HG02678 (cell line): Measurements from ENCODE around the gene DERA.
A peak's percentile ranks its signal among the peaks of the same experiment; 100 is the strongest.
"Not testable (repeated sequence)": the region's sequence is repeated elsewhere in the genome, so short reads cannot be mapped to it uniquely, and the experiment has no call there.

ENCODE experiments used
- ATAC-seq: cut with Tn5 transposase; IDR thresholded peaks from one replicate; pipeline ENCODE4 v1.9.1; 2021; ENCODE audit warnings: mild to moderate bottlenecking, moderate library complexity; ENCODE audit not compliant: unreplicated experiment

DERA gene

GRCh38 chr12:15910864-15911721 lies at the start of gene DERA:
TSS of gene DERA (plus strand) at chr12:15911332. CDS start at chr12:15911384, 52 bp downstream.
- ATAC-seq = peak; percentile 92

GRCh38 chr12:15861404-15861803 lies 49.7 kb upstream of the DERA start:
- ATAC-seq = no peak

- ATAC-seq = no peak
Measured at GRCh38 chr12:15862840-15863239, 48.3 kb upstream of the DERA start.

GRCh38 chr12:15863372-15863771 lies 47.8 kb upstream of the DERA start:
- ATAC-seq = no peak

GRCh38 chr12:15863984-15864383 lies 47.1 kb upstream of the DERA start:
- peak; percentile 84 for ATAC-seq

- ATAC-seq = no peak
Measured at GRCh38 chr12:15868186-15868585, 42.9 kb upstream of the DERA start.

GRCh38 chr12:15873556-15873955 lies 37.6 kb upstream of the DERA start:
- no peak for ATAC-seq

GRCh38 chr12:15874556-15875145 lies 36.5 kb upstream of the DERA start:
- not testable (repeated sequence) for ATAC-seq

- no peak for ATAC-seq
Measured at GRCh38 chr12:15875863-15876262, 35.3 kb upstream of the DERA start.

- ATAC-seq = no peak
Measured at GRCh38 chr12:15879413-15879812, 31.7 kb upstream of the DERA start.

- no peak for ATAC-seq
Measured at GRCh38 chr12:15880721-15881120, 30.4 kb upstream of the DERA start.

GRCh38 chr12:15882118-15882971 lies 28.8 kb upstream of the DERA start, which contains the start of gene STRAP:
TSS of gene STRAP (plus strand) at chr12:15882387. CDS start at chr12:15882708, 321 bp downstream.
- ATAC-seq = peak; percentile 95

- no peak for ATAC-seq
Measured at GRCh38 chr12:15883536-15883935, 27.6 kb upstream of the DERA start.

- no peak for ATAC-seq
Measured at GRCh38 chr12:15886372-15887042, 24.6 kb upstream of the DERA start.

- no peak for ATAC-seq
Measured at GRCh38 chr12:15887043-15887817, 23.9 kb upstream of the DERA start.

- no peak for ATAC-seq
Measured at GRCh38 chr12:15892645-15893259, 18.4 kb upstream of the DERA start.

- ATAC-seq = no peak
Measured at GRCh38 chr12:15893260-15893659, 17.9 kb upstream of the DERA start.

- no peak for ATAC-seq
Measured at GRCh38 chr12:15896867-15897266, 14.3 kb upstream of the DERA start.

GRCh38 chr12:15897433-15897832 lies 13.7 kb upstream of the DERA start:
- ATAC-seq = no peak
